WTC11 (cell line): ENCODE data around the gene CLTCL1. TPM values are rescaled to one million over a fixed set of nuclear protein-coding genes. Genes with fewer than 3 reads are reported as not detected.

Source experiments
- ATAC-seq: fragments of 200-7000 bp; cut with Tn5 transposase; 2 replicates; pipeline ENCODE4 v1.10.0; 2021; ENCODE audit warnings: mild to moderate bottlenecking, moderate library complexity
- CTCF ChIA-PET: fragments of 300-600 bp; sonication (Branson Sonifier 250); formaldehyde crosslinking; loops from one replicate; lab custom pipeline; 2021; ENCODE audit warnings: antibody characterized with exemption; lab: Charles Lee
- POLR2A ChIA-PET: fragments of 350-600 bp; sonication (Branson Sonifier 250); formaldehyde crosslinking; loops from one replicate; lab custom pipeline; 2021; ENCODE audit warnings: antibody characterized with exemption; lab: Charles Lee
- DNase-seq: peaks from one replicate; pipeline ENCODE4 v3.0.0; 2021; ENCODE audit warnings: low spot score
- H3K27ac Mint-ChIP-seq: 2 replicates; pipeline ENCODE4 v1.8.0; 2021; ENCODE audit warnings: mixed read lengths
- H3K27me3 Mint-ChIP-seq: 2 replicates; pipeline ENCODE4 v1.8.0; 2021; ENCODE audit warnings: low read depth, mild to moderate bottlenecking, moderate library complexity, mixed read lengths
- H3K36me3 Mint-ChIP-seq: 2 replicates; pipeline ENCODE4 v1.8.0; 2021; ENCODE audit warnings: mixed read lengths
- H3K4me1 Mint-ChIP-seq: 2 replicates; pipeline ENCODE4 v1.8.0; 2022; ENCODE audit warnings: mixed read lengths
- H3K4me3 Mint-ChIP-seq: 2 replicates; pipeline ENCODE4 v1.8.0; 2021; ENCODE audit warnings: mild to moderate bottlenecking, moderate library complexity, mixed read lengths
- H3K9me3 Mint-ChIP-seq: 2 replicates; pipeline ENCODE4 v1.8.0; 2021; ENCODE audit warnings: mixed read lengths
- CREB1 ChIP-seq: sonication (generic); formaldehyde crosslinking; IDR thresholded peaks from 2 replicates; pipeline ENCODE4 v1.8.0; 2023; ENCODE audit warnings: mild to moderate bottlenecking, missing genetic modification reagents
- ETV6 ChIP-seq: sonication (generic); formaldehyde crosslinking; IDR thresholded peaks from 2 replicates; pipeline ENCODE4 v1.8.1; 2022; ENCODE audit warnings: mild to moderate bottlenecking, missing genetic modification reagents
- GABPB1 ChIP-seq: sonication (generic); formaldehyde crosslinking; IDR thresholded peaks from 2 replicates; pipeline ENCODE4 v1.8.1; 2023; ENCODE audit warnings: mild to moderate bottlenecking, missing genetic modification reagents
- GTF2I ChIP-seq: fragments of 250-450 bp; sonication (Bioruptor Pico); conservative IDR thresholded peaks from 2 replicates; pipeline ENCODE4 v1.4.0; 2021; ENCODE audit warnings: mild to moderate bottlenecking
- HMGA2 ChIP-seq: fragments of 250-450 bp; sonication (Bioruptor Pico); IDR thresholded peaks from 2 replicates; pipeline ENCODE4 v1.4.0; 2021; ENCODE audit warnings: mild to moderate bottlenecking, moderate library complexity
- JAZF1 ChIP-seq: fragments of 250-450 bp; sonication (Bioruptor Pico); IDR thresholded peaks from 2 replicates; pipeline ENCODE4 v1.9.0; 2021; ENCODE audit warnings: moderate library complexity, mild to moderate bottlenecking, inconsistent platforms
- KAT7 ChIP-seq: sonication (generic); formaldehyde crosslinking; IDR thresholded peaks from 2 replicates; pipeline ENCODE4 v1.8.1; 2023; ENCODE audit warnings: missing genetic modification reagents, mild to moderate bottlenecking, borderline replicate concordance
- MXD4 ChIP-seq: fragments of 250-450 bp; sonication (Bioruptor Pico); IDR thresholded peaks from 2 replicates; pipeline ENCODE4 v1.8.0; 2021; ENCODE audit warnings: mild to moderate bottlenecking, moderate library complexity, borderline replicate concordance
- PRRX2 ChIP-seq: fragments of 250-450 bp; sonication (Bioruptor Pico); IDR thresholded peaks from 2 replicates; pipeline ENCODE4 v1.8.0; 2021; ENCODE audit warnings: mild to moderate bottlenecking
- SMAD4 ChIP-seq: sonication (generic); formaldehyde crosslinking; IDR thresholded peaks from 2 replicates; pipeline ENCODE4 v1.8.0; 2022; ENCODE audit warnings: mild to moderate bottlenecking, missing genetic modification reagents
- ZNF121 ChIP-seq: sonication (generic); formaldehyde crosslinking; IDR thresholded peaks from 2 replicates; pipeline ENCODE4 v1.8.0; 2023; ENCODE audit warnings: missing genetic modification reagents
- ZNF396 ChIP-seq: fragments of 250-450 bp; sonication (Bioruptor Pico); IDR thresholded peaks from 2 replicates; pipeline ENCODE4 v1.8.0; 2021; ENCODE audit warnings: mild to moderate bottlenecking, moderate library complexity, borderline replicate concordance
- total RNA-seq: library from RNA; stranded (reverse); gene quantifications from 3 replicates; pipeline ENCODE4 v1.2.3, GENCODE V29; 2021
- TF ChIP-seq, protein P1 (sequence below): fragments of 250-450 bp; sonication (Bioruptor Pico); IDR thresholded peaks from 2 replicates; pipeline ENCODE4 v2.1.2; 2022; ENCODE audit warnings: mild to moderate bottlenecking, moderate library complexity
- TF ChIP-seq, protein P2 (sequence below): sonication (generic); formaldehyde crosslinking; IDR thresholded peaks from 2 replicates; pipeline ENCODE4 v1.8.1; 2022; ENCODE audit warnings: missing genetic modification reagents, borderline replicate concordance
- TF ChIP-seq, protein P3 (sequence below): sonication (generic); formaldehyde crosslinking; IDR thresholded peaks from 2 replicates; pipeline ENCODE4 v1.8.1; 2022; ENCODE audit warnings: mild to moderate bottlenecking, missing genetic modification reagents, moderate library complexity, borderline replicate concordance
- TF ChIP-seq, protein P4 (sequence below): sonication (generic); formaldehyde crosslinking; IDR thresholded peaks from 2 replicates; pipeline ENCODE4 v1.8.1; 2023; ENCODE audit warnings: mild to moderate bottlenecking, missing genetic modification reagents, moderate library complexity
- TF ChIP-seq, protein P5 (sequence below): sonication (generic); formaldehyde crosslinking; IDR thresholded peaks from 2 replicates; pipeline ENCODE4 v1.8.0; 2023; ENCODE audit warnings: missing genetic modification reagents, mild to moderate bottlenecking, borderline replicate concordance
- TF ChIP-seq, protein P6 (sequence below): sonication (generic); formaldehyde crosslinking; IDR thresholded peaks from 2 replicates; pipeline ENCODE4 v1.8.0; 2022; ENCODE audit warnings: mild to moderate bottlenecking, missing genetic modification reagents
- TF ChIP-seq, protein P7 (sequence below): sonication (generic); formaldehyde crosslinking; conservative IDR thresholded peaks from 2 replicates; pipeline ENCODE4 v1.8.1; 2023; ENCODE audit warnings: mild to moderate bottlenecking, low read depth, missing genetic modification reagents, moderate library complexity

CLTCL1 gene
- total RNA-seq, 1 experiment from 2014 or later, result 15.5 TPM

DNA sequence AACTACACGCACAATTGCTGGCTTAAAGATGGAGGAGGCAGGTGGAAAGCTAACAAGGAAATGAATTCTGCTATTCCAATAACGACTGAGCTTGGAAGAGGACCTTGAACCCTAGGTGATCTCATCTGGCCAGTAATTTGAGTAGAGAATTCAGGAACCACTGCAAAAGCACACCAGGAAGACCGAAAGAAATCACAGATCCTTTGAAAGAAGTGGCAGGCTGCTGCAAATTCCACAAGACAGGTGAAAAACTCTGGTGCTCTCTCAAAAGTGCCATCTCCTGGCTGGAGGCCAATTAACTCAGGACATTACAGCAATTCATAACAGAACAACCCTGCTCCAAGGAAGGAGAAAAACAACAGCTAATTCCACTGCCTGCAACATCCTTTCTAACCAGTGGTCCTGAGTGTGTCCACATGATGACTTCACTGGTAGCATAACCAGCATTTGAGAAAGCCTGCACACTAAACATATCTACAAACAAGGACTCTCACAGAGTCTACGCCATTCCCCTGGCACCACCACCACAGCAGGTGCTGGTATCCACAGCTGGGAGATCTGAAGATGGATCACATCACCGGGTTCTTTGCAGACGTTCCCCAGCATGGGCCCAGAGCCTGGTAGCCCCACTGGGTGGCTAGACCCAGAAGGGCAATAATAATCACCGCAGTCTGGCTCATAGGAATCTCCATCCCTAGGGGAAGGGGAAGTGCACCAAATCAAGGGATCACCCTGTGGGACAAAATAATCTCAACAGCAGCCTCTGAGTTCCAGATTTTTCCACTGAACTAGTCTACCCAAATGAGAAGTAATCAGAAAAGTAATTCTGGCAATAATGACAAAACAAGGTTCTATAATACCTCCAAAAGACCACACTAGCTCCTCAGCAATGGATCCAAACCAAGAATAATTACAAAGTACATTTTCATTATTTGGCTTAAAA lies 44.9 kb upstream of the CLTCL1 start (continued):
- TF ChIP-seq, protein P1, sequence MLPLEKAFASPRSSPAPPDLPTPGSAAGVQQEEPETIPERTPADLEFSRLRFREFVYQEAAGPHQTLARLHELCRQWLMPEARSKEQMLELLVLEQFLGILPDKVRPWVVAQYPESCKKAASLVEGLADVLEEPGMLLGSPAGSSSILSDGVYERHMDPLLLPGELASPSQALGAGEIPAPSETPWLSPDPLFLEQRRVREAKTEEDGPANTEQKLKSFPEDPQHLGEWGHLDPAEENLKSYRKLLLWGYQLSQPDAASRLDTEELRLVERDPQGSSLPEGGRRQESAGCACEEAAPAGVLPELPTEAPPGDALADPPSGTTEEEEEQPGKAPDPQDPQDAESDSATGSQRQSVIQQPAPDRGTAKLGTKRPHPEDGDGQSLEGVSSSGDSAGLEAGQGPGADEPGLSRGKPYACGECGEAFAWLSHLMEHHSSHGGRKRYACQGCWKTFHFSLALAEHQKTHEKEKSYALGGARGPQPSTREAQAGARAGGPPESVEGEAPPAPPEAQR (CRISPR knock-in tag), result no peak

DNA sequence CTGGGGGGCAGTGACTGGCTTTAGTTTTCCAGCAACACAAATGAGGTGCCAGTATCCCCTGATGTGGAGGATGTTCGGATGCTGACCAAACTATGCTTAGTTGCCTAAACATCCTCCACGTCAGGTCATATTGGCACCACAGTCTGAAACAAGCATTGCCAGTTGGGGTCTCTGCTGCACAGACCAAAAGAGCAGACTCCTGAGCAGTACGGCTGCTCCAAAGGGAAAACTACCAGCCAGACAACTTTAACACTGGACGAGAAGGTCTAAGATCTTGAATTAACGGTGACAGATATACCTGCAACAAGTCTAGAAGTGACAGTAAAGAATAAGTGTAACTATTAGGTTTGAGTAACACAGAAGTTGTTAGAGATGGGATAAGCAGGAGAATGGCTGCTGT lies 40.5 kb upstream of the CLTCL1 start:
- Mint-ChIP-seq H3K36me3 (peaks cover 76% of the 10 kb centered on the region), H3K27me3 (no peaks in the 10 kb centered on the region; the same call in 1 of the 2 replicates), H3K4me3 (no peak overlapping the region), H3K9me3 (peaks cover 24% of the 10 kb centered on the region), H3K27ac (no peak overlapping the region), H3K4me1 (no peaks in the 10 kb centered on the region)
- TF ChIP-seq HMGA2 (CRISPR knock-in tag), result no peak
- TF ChIP-seq GABPB1 (CRISPR knock-in tag), result no peak
- TF ChIP-seq, protein P2, sequence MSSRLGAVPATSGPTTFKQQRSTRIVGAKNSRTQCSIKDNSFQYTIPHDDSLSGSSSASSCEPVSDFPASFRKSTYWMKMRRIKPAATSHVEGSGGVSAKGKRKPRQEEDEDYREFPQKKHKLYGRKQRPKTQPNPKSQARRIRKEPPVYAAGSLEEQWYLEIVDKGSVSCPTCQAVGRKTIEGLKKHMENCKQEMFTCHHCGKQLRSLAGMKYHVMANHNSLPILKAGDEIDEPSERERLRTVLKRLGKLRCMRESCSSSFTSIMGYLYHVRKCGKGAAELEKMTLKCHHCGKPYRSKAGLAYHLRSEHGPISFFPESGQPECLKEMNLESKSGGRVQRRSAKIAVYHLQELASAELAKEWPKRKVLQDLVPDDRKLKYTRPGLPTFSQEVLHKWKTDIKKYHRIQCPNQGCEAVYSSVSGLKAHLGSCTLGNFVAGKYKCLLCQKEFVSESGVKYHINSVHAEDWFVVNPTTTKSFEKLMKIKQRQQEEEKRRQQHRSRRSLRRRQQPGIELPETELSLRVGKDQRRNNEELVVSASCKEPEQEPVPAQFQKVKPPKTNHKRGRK (CRISPR knock-in tag), result no peak
- TF ChIP-seq, protein P3, sequence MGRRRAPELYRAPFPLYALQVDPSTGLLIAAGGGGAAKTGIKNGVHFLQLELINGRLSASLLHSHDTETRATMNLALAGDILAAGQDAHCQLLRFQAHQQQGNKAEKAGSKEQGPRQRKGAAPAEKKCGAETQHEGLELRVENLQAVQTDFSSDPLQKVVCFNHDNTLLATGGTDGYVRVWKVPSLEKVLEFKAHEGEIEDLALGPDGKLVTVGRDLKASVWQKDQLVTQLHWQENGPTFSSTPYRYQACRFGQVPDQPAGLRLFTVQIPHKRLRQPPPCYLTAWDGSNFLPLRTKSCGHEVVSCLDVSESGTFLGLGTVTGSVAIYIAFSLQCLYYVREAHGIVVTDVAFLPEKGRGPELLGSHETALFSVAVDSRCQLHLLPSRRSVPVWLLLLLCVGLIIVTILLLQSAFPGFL (CRISPR knock-in tag), result no peak
- DNase-seq (no peak), ATAC-seq (no peak)
- ChIA-PET POLR2A (no interaction called here), CTCF (no interaction called here)

DNA sequence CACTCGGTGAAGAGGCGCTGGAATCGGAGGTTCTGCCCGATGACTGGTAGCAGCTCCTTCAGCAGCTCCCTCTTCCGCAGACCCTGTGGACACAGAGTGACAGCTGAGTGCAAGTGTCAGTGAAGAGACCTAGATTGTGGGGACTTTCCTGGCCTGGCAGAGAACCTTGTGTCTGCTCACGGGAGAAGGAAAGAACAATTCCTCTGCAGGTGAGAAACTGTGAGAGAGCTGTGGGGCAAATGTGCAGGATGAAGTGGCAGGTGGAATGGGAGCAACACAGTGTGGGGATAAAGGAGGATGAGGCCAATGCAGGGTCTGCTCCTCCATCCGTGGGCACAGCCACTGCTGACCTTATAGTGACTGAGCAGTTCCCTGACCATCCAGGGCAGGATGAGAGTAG lies 40.0 kb upstream of the CLTCL1 start:
- Mint-ChIP-seq H3K27ac (no peak overlapping the region), H3K9me3 (peaks cover 24% of the 10 kb centered on the region), H3K36me3 (peaks cover 71% of the 10 kb centered on the region), H3K4me1 (no peaks in the 10 kb centered on the region), H3K27me3 (no peaks in the 10 kb centered on the region; the same call in 1 of the 2 replicates), H3K4me3 (no peak overlapping the region)
- no peak for ATAC-seq
- POLR2A ChIA-PET, result no interaction called here
- DNase-seq, result no peak
- CTCF ChIA-PET, result no interaction called here
- TF ChIP-seq CREB1 (no peak), MXD4 (CRISPR knock-in tag) (no peak), GTF2I (no peak), JAZF1 (CRISPR knock-in tag) (no peak), ZNF396 (no peak), SMAD4 (CRISPR knock-in tag) (no peak), ETV6 (CRISPR knock-in tag) (no peak), PRRX2 (no peak), KAT7 (CRISPR knock-in tag) (no peak), ZNF121 (CRISPR knock-in tag) (no peak)
- TF ChIP-seq, protein P4, sequence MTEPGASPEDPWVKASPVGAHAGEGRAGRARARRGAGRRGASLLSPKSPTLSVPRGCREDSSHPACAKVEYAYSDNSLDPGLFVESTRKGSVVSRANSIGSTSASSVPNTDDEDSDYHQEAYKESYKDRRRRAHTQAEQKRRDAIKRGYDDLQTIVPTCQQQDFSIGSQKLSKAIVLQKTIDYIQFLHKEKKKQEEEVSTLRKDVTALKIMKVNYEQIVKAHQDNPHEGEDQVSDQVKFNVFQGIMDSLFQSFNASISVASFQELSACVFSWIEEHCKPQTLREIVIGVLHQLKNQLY (CRISPR knock-in tag), result no peak
- TF ChIP-seq, protein P5, sequence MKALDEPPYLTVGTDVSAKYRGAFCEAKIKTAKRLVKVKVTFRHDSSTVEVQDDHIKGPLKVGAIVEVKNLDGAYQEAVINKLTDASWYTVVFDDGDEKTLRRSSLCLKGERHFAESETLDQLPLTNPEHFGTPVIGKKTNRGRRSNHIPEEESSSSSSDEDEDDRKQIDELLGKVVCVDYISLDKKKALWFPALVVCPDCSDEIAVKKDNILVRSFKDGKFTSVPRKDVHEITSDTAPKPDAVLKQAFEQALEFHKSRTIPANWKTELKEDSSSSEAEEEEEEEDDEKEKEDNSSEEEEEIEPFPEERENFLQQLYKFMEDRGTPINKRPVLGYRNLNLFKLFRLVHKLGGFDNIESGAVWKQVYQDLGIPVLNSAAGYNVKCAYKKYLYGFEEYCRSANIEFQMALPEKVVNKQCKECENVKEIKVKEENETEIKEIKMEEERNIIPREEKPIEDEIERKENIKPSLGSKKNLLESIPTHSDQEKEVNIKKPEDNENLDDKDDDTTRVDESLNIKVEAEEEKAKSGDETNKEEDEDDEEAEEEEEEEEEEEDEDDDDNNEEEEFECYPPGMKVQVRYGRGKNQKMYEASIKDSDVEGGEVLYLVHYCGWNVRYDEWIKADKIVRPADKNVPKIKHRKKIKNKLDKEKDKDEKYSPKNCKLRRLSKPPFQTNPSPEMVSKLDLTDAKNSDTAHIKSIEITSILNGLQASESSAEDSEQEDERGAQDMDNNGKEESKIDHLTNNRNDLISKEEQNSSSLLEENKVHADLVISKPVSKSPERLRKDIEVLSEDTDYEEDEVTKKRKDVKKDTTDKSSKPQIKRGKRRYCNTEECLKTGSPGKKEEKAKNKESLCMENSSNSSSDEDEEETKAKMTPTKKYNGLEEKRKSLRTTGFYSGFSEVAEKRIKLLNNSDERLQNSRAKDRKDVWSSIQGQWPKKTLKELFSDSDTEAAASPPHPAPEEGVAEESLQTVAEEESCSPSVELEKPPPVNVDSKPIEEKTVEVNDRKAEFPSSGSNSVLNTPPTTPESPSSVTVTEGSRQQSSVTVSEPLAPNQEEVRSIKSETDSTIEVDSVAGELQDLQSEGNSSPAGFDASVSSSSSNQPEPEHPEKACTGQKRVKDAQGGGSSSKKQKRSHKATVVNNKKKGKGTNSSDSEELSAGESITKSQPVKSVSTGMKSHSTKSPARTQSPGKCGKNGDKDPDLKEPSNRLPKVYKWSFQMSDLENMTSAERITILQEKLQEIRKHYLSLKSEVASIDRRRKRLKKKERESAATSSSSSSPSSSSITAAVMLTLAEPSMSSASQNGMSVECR (CRISPR knock-in tag), result no peak
- TF ChIP-seq, protein P6, sequence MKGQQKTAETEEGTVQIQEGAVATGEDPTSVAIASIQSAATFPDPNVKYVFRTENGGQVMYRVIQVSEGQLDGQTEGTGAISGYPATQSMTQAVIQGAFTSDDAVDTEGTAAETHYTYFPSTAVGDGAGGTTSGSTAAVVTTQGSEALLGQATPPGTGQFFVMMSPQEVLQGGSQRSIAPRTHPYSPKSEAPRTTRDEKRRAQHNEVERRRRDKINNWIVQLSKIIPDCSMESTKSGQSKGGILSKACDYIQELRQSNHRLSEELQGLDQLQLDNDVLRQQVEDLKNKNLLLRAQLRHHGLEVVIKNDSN (CRISPR knock-in tag), result no peak
- TF ChIP-seq, protein P7, sequence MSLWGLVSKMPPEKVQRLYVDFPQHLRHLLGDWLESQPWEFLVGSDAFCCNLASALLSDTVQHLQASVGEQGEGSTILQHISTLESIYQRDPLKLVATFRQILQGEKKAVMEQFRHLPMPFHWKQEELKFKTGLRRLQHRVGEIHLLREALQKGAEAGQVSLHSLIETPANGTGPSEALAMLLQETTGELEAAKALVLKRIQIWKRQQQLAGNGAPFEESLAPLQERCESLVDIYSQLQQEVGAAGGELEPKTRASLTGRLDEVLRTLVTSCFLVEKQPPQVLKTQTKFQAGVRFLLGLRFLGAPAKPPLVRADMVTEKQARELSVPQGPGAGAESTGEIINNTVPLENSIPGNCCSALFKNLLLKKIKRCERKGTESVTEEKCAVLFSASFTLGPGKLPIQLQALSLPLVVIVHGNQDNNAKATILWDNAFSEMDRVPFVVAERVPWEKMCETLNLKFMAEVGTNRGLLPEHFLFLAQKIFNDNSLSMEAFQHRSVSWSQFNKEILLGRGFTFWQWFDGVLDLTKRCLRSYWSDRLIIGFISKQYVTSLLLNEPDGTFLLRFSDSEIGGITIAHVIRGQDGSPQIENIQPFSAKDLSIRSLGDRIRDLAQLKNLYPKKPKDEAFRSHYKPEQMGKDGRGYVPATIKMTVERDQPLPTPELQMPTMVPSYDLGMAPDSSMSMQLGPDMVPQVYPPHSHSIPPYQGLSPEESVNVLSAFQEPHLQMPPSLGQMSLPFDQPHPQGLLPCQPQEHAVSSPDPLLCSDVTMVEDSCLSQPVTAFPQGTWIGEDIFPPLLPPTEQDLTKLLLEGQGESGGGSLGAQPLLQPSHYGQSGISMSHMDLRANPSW (CRISPR knock-in tag), result no peak
